ENCODE data around the gene EPG5.

The EPG5 gene

GRCh38 chr18:45962461-45962860 lies 4.7 kb downstream of the EPG5 start:
- no peak for TF ChIP-seq TCF12 (IDR thresholded peaks at IDR 0.05; ENCODE audit: low read depth)
- no peak for TF ChIP-seq NFIC (IDR thresholded peaks at IDR 0.05)
- no peak for TF ChIP-seq CREB1 (IDR thresholded peaks at IDR 0.05; ENCODE audit: low read depth)
- TF ChIP-seq CEBPB (IDR thresholded peaks at IDR 0.05): no peak
- no peak for TF ChIP-seq YY1 (IDR thresholded peaks at IDR 0.05; ENCODE audit: low read depth)
- no peak for TF ChIP-seq RAD21 (IDR thresholded peaks at IDR 0.05; ENCODE audit: low read depth)
- TF ChIP-seq USF1 (IDR thresholded peaks at IDR 0.05): no peak

GRCh38 chr18:45958730-45959129 lies 8.4 kb downstream of the EPG5 start:
- TF ChIP-seq FOXM1 (IDR thresholded peaks at IDR 0.05; ENCODE audit: borderline replicate concordance, low read depth): no peak
- no peak for TF ChIP-seq MAX (IDR thresholded peaks at IDR 0.05)

- TF ChIP-seq REST (IDR thresholded peaks at IDR 0.05; ENCODE audit: low read depth): no peak
- no peak for TF ChIP-seq USF1 (IDR thresholded peaks at IDR 0.05)
- TF ChIP-seq TAF1 (IDR thresholded peaks at IDR 0.05; ENCODE audit: low read depth): no peak
- no peak for TF ChIP-seq CREB1 (IDR thresholded peaks at IDR 0.05; ENCODE audit: low read depth)
- TF ChIP-seq RAD21 (IDR thresholded peaks at IDR 0.05; ENCODE audit: low read depth): no peak
- TF ChIP-seq YY1 (IDR thresholded peaks at IDR 0.05; ENCODE audit: low read depth): no peak
- no peak for TF ChIP-seq EGR1 (IDR thresholded peaks at IDR 0.05)
- no peak for TF ChIP-seq TCF12 (IDR thresholded peaks at IDR 0.05; ENCODE audit: low read depth)
- no peak for TF ChIP-seq ZBTB7A (IDR thresholded peaks at IDR 0.05; ENCODE audit: low read depth)
- no peak for TF ChIP-seq MAX (IDR thresholded peaks at IDR 0.05)
- TF ChIP-seq EP300 (IDR thresholded peaks at IDR 0.05; ENCODE audit: borderline replicate concordance): no peak
- no peak for TF ChIP-seq FOXM1 (IDR thresholded peaks at IDR 0.05; ENCODE audit: borderline replicate concordance, low read depth)
- TF ChIP-seq TEAD4 (IDR thresholded peaks at IDR 0.05): no peak
- TF ChIP-seq NFIC (IDR thresholded peaks at IDR 0.05): no peak
- TF ChIP-seq CEBPB (IDR thresholded peaks at IDR 0.05): no peak; the same call in 1 of the 2 replicates
Measured at GRCh38 chr18:45958027-45958426, 9.1 kb downstream of the EPG5 start.

GRCh38 chr18:45957100-45957499 lies 10.0 kb downstream of the EPG5 start:
- TF ChIP-seq YY1 (IDR thresholded peaks at IDR 0.05; ENCODE audit: low read depth) (no peak), REST (IDR thresholded peaks at IDR 0.05; ENCODE audit: low read depth) (no peak), ZBTB7A (IDR thresholded peaks at IDR 0.05; ENCODE audit: low read depth) (no peak), TEAD4 (IDR thresholded peaks at IDR 0.05) (0 out of 2 replicates have a peak, but pooled peaks have one; percentile 29), NFIC (IDR thresholded peaks at IDR 0.05) (0 out of 2 replicates have a peak, but pooled peaks have one; percentile 13)

GRCh38 chr18:45954070-45954934 lies 12.8 kb downstream of the EPG5 start:
- no peak for TF ChIP-seq CEBPB (IDR thresholded peaks at IDR 0.05)
- TF ChIP-seq EGR1 (IDR thresholded peaks at IDR 0.05): no peak
- TF ChIP-seq FOXM1 (IDR thresholded peaks at IDR 0.05; ENCODE audit: borderline replicate concordance, low read depth): no peak
- no peak for TF ChIP-seq EP300 (IDR thresholded peaks at IDR 0.05; ENCODE audit: borderline replicate concordance)
- no peak for TF ChIP-seq USF1 (IDR thresholded peaks at IDR 0.05)
- no peak for TF ChIP-seq TCF12 (IDR thresholded peaks at IDR 0.05; ENCODE audit: low read depth)
- no peak for TF ChIP-seq TEAD4 (IDR thresholded peaks at IDR 0.05)
- no peak for TF ChIP-seq TAF1 (IDR thresholded peaks at IDR 0.05; ENCODE audit: low read depth)
- no peak for TF ChIP-seq RAD21 (IDR thresholded peaks at IDR 0.05; ENCODE audit: low read depth)
- no peak for TF ChIP-seq REST (IDR thresholded peaks at IDR 0.05; ENCODE audit: low read depth)
